Mesenchymal stem cell (in vitro differentiated cells and primary cell): ENCODE data around the gene ENDOD1.

ENCODE experiments used
- DNase-seq: peaks from one replicate; pipeline ENCODE4 v3.0.0-alpha.2; 2013
- H2AFZ ChIP-seq: one replicate; pipeline ENCODE4 v1.6.1; 2013; ENCODE audit warnings: low read depth, mild to moderate bottlenecking, control low read depth, inconsistent platforms, low read length, moderate library complexity
- H2AK5ac ChIP-seq: 2 replicates; pipeline ENCODE4 v1.6.1; 2013; ENCODE audit warnings: low read length, moderate library complexity, mild to moderate bottlenecking, inconsistent platforms; ENCODE audit not compliant: severe bottlenecking
- H2BK120ac ChIP-seq: one replicate; pipeline ENCODE4 v1.6.1; 2013; ENCODE audit warnings: low read depth, mild to moderate bottlenecking, inconsistent platforms, low read length, moderate library complexity
- H2BK12ac ChIP-seq, 2 experiments: one replicate each; pipeline ENCODE4 v1.6.1; 2013; ENCODE audit warnings: inconsistent platforms in 2 of 2, low read length in 2 of 2, mild to moderate bottlenecking in 2 of 2, moderate library complexity in 2 of 2, control low read depth in 1 of 2
- H2BK15ac ChIP-seq: one replicate; pipeline ENCODE4 v1.6.1; 2013; ENCODE audit warnings: mild to moderate bottlenecking, low read depth, inconsistent platforms; ENCODE audit not compliant: poor library complexity, severe bottlenecking
- H2BK5ac ChIP-seq: 2 replicates; pipeline ENCODE4 v1.6.1; 2013; ENCODE audit warnings: low read depth, mild to moderate bottlenecking, low read length, control low read depth, inconsistent platforms; ENCODE audit not compliant: poor library complexity, severe bottlenecking
- H3K14ac ChIP-seq, 2 experiments: one replicate each; pipeline ENCODE4 v1.6.1; 2013; ENCODE audit warnings: inconsistent platforms in 2 of 2, low read length in 2 of 2, control low read depth in 1 of 2, mild to moderate bottlenecking in 1 of 2, moderate library complexity in 1 of 2
- H3K18ac ChIP-seq, 2 experiments: one replicate each; pipeline ENCODE4 v1.6.1; 2013; ENCODE audit warnings: inconsistent platforms in 2 of 2, low read length in 2 of 2, control low read depth in 1 of 2, low read depth in 1 of 2, mild to moderate bottlenecking in 1 of 2
- H3K23ac ChIP-seq, 2 experiments: one replicate each; pipeline ENCODE4 v1.6.1; 2013; ENCODE audit warnings: inconsistent platforms in 2 of 2, low read length in 2 of 2, mild to moderate bottlenecking in 2 of 2, moderate library complexity in 2 of 2, control low read depth in 1 of 2
- H3K27ac ChIP-seq: 2 replicates; pipeline ENCODE4 v1.5.1; 2013; ENCODE audit warnings: mild to moderate bottlenecking, moderate library complexity, low read length, control low read depth, inconsistent platforms; ENCODE audit not compliant: poor library complexity, severe bottlenecking
- H3K27me3 ChIP-seq, 2 experiments: 2 replicates each; pipeline versions ENCODE4 v1.6.1 to v1.7.0; 2013; ENCODE audit warnings: low read length in 2 of 2, mild to moderate bottlenecking in 2 of 2, moderate library complexity in 2 of 2, control low read depth in 1 of 2, inconsistent platforms in 1 of 2; ENCODE audit not compliant: control insufficient read depth in 1 of 2, insufficient read depth in 1 of 2
- H3K36me3 ChIP-seq, 2 experiments: 2 replicates each; pipeline versions ENCODE4 v1.6.1 to v1.7.0; 2013; ENCODE audit warnings: low read length in 2 of 2, control low read depth in 1 of 2, inconsistent platforms in 1 of 2, low read depth in 1 of 2, mild to moderate bottlenecking in 1 of 2; ENCODE audit not compliant: insufficient read depth in 2 of 2, control insufficient read depth in 1 of 2
- H3K4ac ChIP-seq, 2 experiments: one replicate each; pipeline ENCODE4 v1.6.1; 2013; ENCODE audit warnings: inconsistent platforms in 2 of 2, low read length in 2 of 2, mild to moderate bottlenecking in 2 of 2, moderate library complexity in 2 of 2, control low read depth in 1 of 2, low read depth in 1 of 2
- H3K4me1 ChIP-seq: 2 replicates; pipeline ENCODE4 v1.6.1; 2013; ENCODE audit warnings: low read depth, low read length, control low read depth; ENCODE audit not compliant: control insufficient read depth, insufficient read depth
- H3K4me2 ChIP-seq: 2 replicates; pipeline ENCODE4 v1.6.1; 2013; ENCODE audit warnings: low read length, mild to moderate bottlenecking, inconsistent platforms; ENCODE audit not compliant: poor library complexity, severe bottlenecking
- H3K4me3 ChIP-seq, 2 experiments: 2 replicates each; pipeline versions ENCODE4 v1.5.1 to v1.7.0; 2013; ENCODE audit warnings: low read length in 2 of 2, mild to moderate bottlenecking in 2 of 2, control low read depth in 1 of 2, low read depth in 1 of 2; ENCODE audit not compliant: insufficient read depth in 1 of 2
- H3K79me1 ChIP-seq: replicated peaks from 2 replicates; pipeline ENCODE4 v1.6.1; 2013; ENCODE audit warnings: mild to moderate bottlenecking, control low read depth, low read length, inconsistent platforms; ENCODE audit not compliant: poor library complexity, severe bottlenecking
- H3K9ac ChIP-seq: 2 replicates; pipeline ENCODE4 v1.7.0; 2013; ENCODE audit warnings: mild to moderate bottlenecking, low read length, moderate library complexity
- H3K9me3 ChIP-seq: 2 replicates; pipeline ENCODE4 v1.7.0; 2013; ENCODE audit warnings: mild to moderate bottlenecking, low read length; ENCODE audit not compliant: control insufficient read depth
- H4K8ac ChIP-seq: one replicate; pipeline ENCODE4 v1.6.1; 2013; ENCODE audit warnings: inconsistent platforms, mild to moderate bottlenecking, low read length, moderate library complexity
- H4K91ac ChIP-seq: one replicate; pipeline ENCODE4 v1.6.1; 2013; ENCODE audit warnings: mild to moderate bottlenecking, low read length, inconsistent platforms
- WGBS: methylation state at CpG from one replicate; pipeline ENCODE4 v1.1.7; 2013; ENCODE audit warnings: mixed read lengths; 5-methylcytosine and 5-hydroxymethylcytosine counted together

The ENDOD1 gene

DNA sequence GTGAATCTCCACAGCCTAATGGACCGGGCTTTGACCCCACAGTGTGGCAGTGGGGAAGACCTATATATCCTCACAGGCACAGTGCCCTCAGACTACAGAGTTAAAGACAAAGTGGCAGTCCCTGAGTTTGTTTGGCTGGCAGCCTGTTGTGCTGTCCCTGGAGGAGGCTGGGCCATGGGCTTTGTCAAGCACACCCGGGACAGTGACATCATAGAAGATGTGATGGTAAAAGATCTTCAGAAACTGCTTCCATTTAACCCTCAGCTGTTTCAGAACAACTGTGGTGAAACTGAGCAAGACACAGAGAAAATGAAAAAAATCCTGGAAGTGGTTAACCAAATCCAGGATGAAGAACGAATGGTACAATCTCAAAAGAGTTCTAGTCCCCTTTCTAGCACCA, 39.0 kb downstream of the ENDOD1 start:
- Histone ChIP-seq H3K9me3 (no peaks in the 10 kb centered on the region), H3K79me1 (peaks cover 4% of the 10 kb centered on the region), H2BK15ac (no peak overlapping the region), H3K4ac (no peak overlapping the region), H3K4me3 (no peak overlapping the region), H4K8ac (no peak overlapping the region), H2AFZ (no peak overlapping the region), H3K9ac (no peak overlapping the region), H3K18ac (no peak overlapping the region), H2BK5ac (no peak overlapping the region), H3K27ac (no peak overlapping the region), H3K4me2 (no peak overlapping the region), H3K27me3 (no peaks in the 10 kb centered on the region), H3K36me3 (peaks cover 3 to 42% of the 10 kb centered on the region in 2 experiments), H3K23ac (no peak overlapping the region), H3K14ac (no peak overlapping the region), H2BK12ac (no peak overlapping the region), H4K91ac (no peak overlapping the region), H3K4me1 (peaks cover 1% of the 10 kb centered on the region), H2BK120ac (no peak overlapping the region), H2AK5ac (no peak overlapping the region)
- DNase-seq = no peak
- WGBS = 96% methylated on average over 2 of the region's 3 CpGs

DNA sequence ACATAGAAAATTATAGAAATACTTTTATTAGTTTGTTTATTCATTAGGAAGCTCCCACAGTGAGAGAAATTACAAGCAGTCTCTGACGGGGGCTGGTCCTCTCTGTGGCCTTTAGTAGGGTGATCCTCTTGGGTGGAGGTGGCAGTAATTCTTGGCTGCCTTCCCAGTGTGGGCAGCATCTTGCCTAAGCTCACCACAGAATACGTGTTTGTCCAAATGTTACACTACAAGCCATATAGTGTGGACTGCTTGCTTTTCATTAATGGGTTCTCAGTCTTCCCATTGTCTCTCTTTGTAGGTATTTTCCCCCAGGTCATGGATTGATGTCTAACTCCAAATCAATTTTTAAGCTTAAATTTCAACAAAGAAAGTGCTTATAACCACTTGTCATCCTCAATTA, 43.3 kb downstream of the ENDOD1 start:
- Histone ChIP-seq H2BK12ac (no peak overlapping the region), H3K23ac (no peak overlapping the region), H4K91ac (no peak overlapping the region), H4K8ac (no peak overlapping the region), H3K14ac (no peak overlapping the region), H3K27me3 (no peaks in the 10 kb centered on the region), H3K4me3 (no peak overlapping the region), H3K79me1 (no peaks in the 10 kb centered on the region), H2AK5ac (no peak overlapping the region), H3K18ac (no peak overlapping the region), H3K9ac (no peak overlapping the region), H3K4me2 (no peak overlapping the region), H3K9me3 (no peaks in the 10 kb centered on the region), H3K36me3 (peaks cover 3 to 42% of the 10 kb centered on the region in 2 experiments), H3K4me1 (peaks cover 1% of the 10 kb centered on the region), H3K27ac (no peak overlapping the region), H3K4ac (no peak overlapping the region), H2BK120ac (no peak overlapping the region), H2BK15ac (no peak overlapping the region), H2BK5ac (no peak overlapping the region), H2AFZ (no peak overlapping the region)
- 96% methylated on average over 2 of the region's 2 CpGs for WGBS
- no peak for DNase-seq

DNA sequence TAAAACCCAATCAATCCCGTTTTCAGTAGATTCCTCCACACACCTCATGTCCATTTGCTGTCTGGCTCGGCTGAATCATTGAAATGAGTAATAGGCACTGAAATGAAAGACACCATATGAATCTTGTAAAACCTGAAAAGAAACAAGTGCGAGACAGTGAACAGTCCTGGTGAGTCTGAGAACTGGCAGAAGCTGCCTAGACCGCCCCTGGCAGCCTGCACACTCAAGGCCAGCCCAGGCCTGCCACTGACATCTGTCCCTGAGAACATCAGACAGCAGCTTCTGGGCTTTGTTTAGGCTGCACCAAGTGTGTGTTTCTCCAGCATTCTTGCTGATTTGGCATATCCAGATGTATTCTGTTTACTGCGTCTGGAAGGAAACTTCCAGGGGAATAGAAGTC, 44.8 kb downstream of the ENDOD1 start:
- no peak overlapping the region for H2BK5ac ChIP-seq
- H3K36me3 ChIP-seq = peaks cover 0 to 28% of the 10 kb centered on the region in 2 experiments
- no peak overlapping the region for H3K4ac ChIP-seq
- H3K23ac ChIP-seq = no peak overlapping the region
- H2AFZ ChIP-seq = no peak overlapping the region
- H3K14ac ChIP-seq = no peak overlapping the region
- H3K9me3 ChIP-seq = no peaks in the 10 kb centered on the region
- H3K4me1 ChIP-seq = peaks cover 1% of the 10 kb centered on the region
- H2BK12ac ChIP-seq = no peak overlapping the region
- H4K8ac ChIP-seq = peak overlapping the region; percentile 51
- H3K4me3 ChIP-seq = peak overlapping the region in 1 of 2 experiments; percentile 30
- DNase-seq = peak; percentile 64
- H3K27ac ChIP-seq = no peak overlapping the region
- no peak overlapping the region for H2BK120ac ChIP-seq
- no peak overlapping the region for H2BK15ac ChIP-seq
- no peak overlapping the region for H3K4me2 ChIP-seq
- WGBS = 19% methylated on average over 4 of the region's 5 CpGs
- H4K91ac ChIP-seq = no peak overlapping the region
- no peaks in the 10 kb centered on the region for H3K79me1 ChIP-seq
- peak overlapping the region; percentile 63 for H3K9ac ChIP-seq
- no peak overlapping the region for H3K18ac ChIP-seq
- H3K27me3 ChIP-seq = no peaks in the 10 kb centered on the region
- H2AK5ac ChIP-seq = no peak overlapping the region

DNA sequence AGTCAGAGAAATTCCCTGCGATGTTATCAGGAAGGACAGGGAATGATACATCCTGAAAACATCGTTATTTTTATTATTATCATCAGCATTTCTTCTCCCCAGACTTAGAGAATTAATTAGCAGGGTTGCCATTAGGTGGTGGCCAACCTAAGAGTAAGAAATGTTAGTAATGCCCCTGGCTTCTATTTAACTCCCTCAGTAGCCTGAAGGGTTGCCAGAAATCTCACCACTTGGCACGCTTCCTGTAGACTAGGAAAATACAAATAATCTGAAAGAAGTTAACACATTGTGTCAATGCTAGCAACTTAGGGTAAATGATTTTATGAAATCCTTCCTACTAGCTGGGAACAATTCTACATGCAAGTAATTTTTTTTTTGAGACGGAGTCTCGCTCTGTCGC, 45.5 kb downstream of the ENDOD1 start:
- Histone ChIP-seq H3K9me3 (no peaks in the 10 kb centered on the region), H4K91ac (no peak overlapping the region), H3K27me3 (peaks cover 0 to 4% of the 10 kb centered on the region in 2 experiments), H3K4me1 (peaks cover 1% of the 10 kb centered on the region), H3K4me3 (no peak overlapping the region), H2AK5ac (no peak overlapping the region), H3K79me1 (no peaks in the 10 kb centered on the region), H3K36me3 (peaks cover 0 to 21% of the 10 kb centered on the region in 2 experiments), H3K18ac (no peak overlapping the region), H4K8ac (no peak overlapping the region), H2BK12ac (no peak overlapping the region), H2AFZ (no peak overlapping the region), H2BK15ac (no peak overlapping the region), H3K4ac (no peak overlapping the region), H2BK5ac (no peak overlapping the region), H3K27ac (no peak overlapping the region), H3K9ac (peak overlapping the region; percentile 63), H3K23ac (no peak overlapping the region), H3K4me2 (no peak overlapping the region), H2BK120ac (no peak overlapping the region), H3K14ac (no peak overlapping the region)
- 93% methylated on average over 3 of the region's 6 CpGs for WGBS
- no peak for DNase-seq
